Parathyroid adenoma (tissue), 2 donors: Measurements from ENCODE around the gene ADAM11.
A peak's percentile ranks its signal among the peaks of the same experiment; 100 is the strongest.

Source experiments
- H2AFZ ChIP-seq: fragments of 300-600 bp; sonication (generic); one replicate; pipeline ENCODE4 v1.7.0; 2017; ENCODE audit warnings: antibody characterized with exemption, mild to moderate bottlenecking
- H3K27ac ChIP-seq: fragments of 300-600 bp; sonication (generic); one replicate; pipeline ENCODE4 v1.7.0; 2017
- H3K27me3 ChIP-seq: fragments of 300-600 bp; sonication (generic); one replicate; pipeline ENCODE4 v1.7.0; 2017; ENCODE audit warnings: low read length; ENCODE audit not compliant: control insufficient read depth, insufficient read depth
- H3K36me3 ChIP-seq: fragments of 300-600 bp; sonication (generic); one replicate; pipeline ENCODE4 v1.7.0; 2017; ENCODE audit warnings: low read length; ENCODE audit not compliant: control insufficient read depth, insufficient read depth
- H3K4me1 ChIP-seq: fragments of 300-600 bp; sonication (generic); one replicate; pipeline ENCODE4 v1.7.0; 2017; ENCODE audit warnings: control low read depth
- H3K4me2 ChIP-seq: fragments of 300-600 bp; sonication (generic); one replicate; pipeline ENCODE4 v1.7.0; 2017; ENCODE audit warnings: low read length
- H3K4me3 ChIP-seq: fragments of 300-600 bp; sonication (generic); one replicate; pipeline ENCODE4 v1.7.0; 2017; ENCODE audit warnings: low read depth, low read length
- H3K79me2 ChIP-seq: fragments of 300-600 bp; sonication (generic); one replicate; pipeline ENCODE4 v1.7.0; 2017; ENCODE audit warnings: control low read depth
- H3K9ac ChIP-seq: fragments of 300-600 bp; sonication (generic); one replicate; pipeline ENCODE4 v1.7.0; 2017; ENCODE audit warnings: mild to moderate bottlenecking
- H3K9me3 ChIP-seq: fragments of 300-600 bp; sonication (generic); one replicate; pipeline ENCODE4 v1.7.0; 2017; ENCODE audit warnings: low read length; ENCODE audit not compliant: control insufficient read depth
- CTCF ChIP-seq: fragments of 300-600 bp; sonication (generic); IDR thresholded peaks from one replicate; pipeline ENCODE4 v1.7.0; 2017; ENCODE audit warnings: antibody characterized with exemption, mild to moderate bottlenecking
- donor health status: primary hyperparathyroidism.

The ADAM11 gene

GRCh38 chr17:44776628-44777393, 18.0 kb downstream of the ADAM11 start:
- H3K9ac ChIP-seq: no peak overlapping the region
- H3K27ac ChIP-seq: no peak overlapping the region
- no peak overlapping the region for H3K4me3 ChIP-seq
- H3K79me2 ChIP-seq: no peaks in the 10 kb centered on the region
- no peak overlapping the region for H2AFZ ChIP-seq
- TF ChIP-seq CTCF: no peak
- no peaks in the 10 kb centered on the region for H3K4me1 ChIP-seq
- H3K9me3 ChIP-seq: no peaks in the 10 kb centered on the region
- H3K27me3 ChIP-seq: no peaks in the 10 kb centered on the region
- H3K36me3 ChIP-seq: no peaks in the 10 kb centered on the region
- no peak overlapping the region for H3K4me2 ChIP-seq

- H3K27ac ChIP-seq: no peak overlapping the region
- no peaks in the 10 kb centered on the region for H3K4me1 ChIP-seq
- no peak overlapping the region for H3K9ac ChIP-seq
- no peaks in the 10 kb centered on the region for H3K79me2 ChIP-seq
- TF ChIP-seq CTCF: no peak
- H3K4me2 ChIP-seq: no peak overlapping the region
- no peaks in the 10 kb centered on the region for H3K9me3 ChIP-seq
- no peaks in the 10 kb centered on the region for H3K36me3 ChIP-seq
- no peak overlapping the region for H2AFZ ChIP-seq
- H3K27me3 ChIP-seq: no peaks in the 10 kb centered on the region
- no peak overlapping the region for H3K4me3 ChIP-seq
Measured at GRCh38 chr17:44777394-44778348, 18.9 kb downstream of the ADAM11 start.

GRCh38 chr17:44778656-44779210, 19.9 kb downstream of the ADAM11 start:
- H3K27ac ChIP-seq: no peak overlapping the region

More at GRCh38 chr17:44778656-44779210, 19.9 kb downstream of the ADAM11 start:
- Histone ChIP-seq H2AFZ (peak overlapping the region; percentile 94), H3K9ac (no peak overlapping the region), H3K79me2 (no peaks in the 10 kb centered on the region), H3K27me3 (no peaks in the 10 kb centered on the region), H3K9me3 (no peaks in the 10 kb centered on the region), H3K4me1 (no peaks in the 10 kb centered on the region), H3K4me3 (peak overlapping the region; percentile 53), H3K36me3 (no peaks in the 10 kb centered on the region), H3K4me2 (peak overlapping the region; percentile 98)
- TF ChIP-seq CTCF: no peak
